Measurements from ENCODE around the gene RPP14.

Gene RPP14

DNA sequence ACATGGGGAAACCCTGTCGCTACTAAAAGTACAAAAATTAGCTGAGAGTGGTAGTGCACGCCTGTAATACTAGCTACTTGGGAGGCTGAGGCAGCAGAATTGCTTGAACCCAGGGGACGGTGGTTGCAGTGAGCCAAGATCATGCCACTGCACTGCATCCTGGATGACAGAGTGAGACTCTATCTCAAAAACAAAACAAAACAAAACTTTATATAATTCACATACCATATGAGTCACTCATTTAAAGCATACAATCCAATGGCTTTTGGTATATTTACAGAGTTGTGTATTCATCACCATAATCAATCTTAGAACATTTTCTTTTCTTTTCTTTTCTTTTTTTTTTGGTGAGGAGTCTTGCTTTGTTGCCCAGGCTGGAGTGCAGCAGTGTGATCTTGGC lies 35.3 kb downstream of the RPP14 start:
- no peak overlapping the region for H2AFZ ChIP-seq (ENCODE audit: low read depth)
- H3K4me1 ChIP-seq (ENCODE audit: low read depth, poor library complexity, severe bottlenecking) = peaks cover 3% of the 10 kb centered on the region
- H3K36me3 ChIP-seq (ENCODE audit: insufficient read depth) = no peaks in the 10 kb centered on the region
- no peaks in the 10 kb centered on the region for H3K27me3 ChIP-seq (ENCODE audit: insufficient read depth, low read depth)
- no peaks in the 10 kb centered on the region for H3K79me2 ChIP-seq (ENCODE audit: insufficient read depth, low read depth)
- TF ChIP-seq, protein P1, sequence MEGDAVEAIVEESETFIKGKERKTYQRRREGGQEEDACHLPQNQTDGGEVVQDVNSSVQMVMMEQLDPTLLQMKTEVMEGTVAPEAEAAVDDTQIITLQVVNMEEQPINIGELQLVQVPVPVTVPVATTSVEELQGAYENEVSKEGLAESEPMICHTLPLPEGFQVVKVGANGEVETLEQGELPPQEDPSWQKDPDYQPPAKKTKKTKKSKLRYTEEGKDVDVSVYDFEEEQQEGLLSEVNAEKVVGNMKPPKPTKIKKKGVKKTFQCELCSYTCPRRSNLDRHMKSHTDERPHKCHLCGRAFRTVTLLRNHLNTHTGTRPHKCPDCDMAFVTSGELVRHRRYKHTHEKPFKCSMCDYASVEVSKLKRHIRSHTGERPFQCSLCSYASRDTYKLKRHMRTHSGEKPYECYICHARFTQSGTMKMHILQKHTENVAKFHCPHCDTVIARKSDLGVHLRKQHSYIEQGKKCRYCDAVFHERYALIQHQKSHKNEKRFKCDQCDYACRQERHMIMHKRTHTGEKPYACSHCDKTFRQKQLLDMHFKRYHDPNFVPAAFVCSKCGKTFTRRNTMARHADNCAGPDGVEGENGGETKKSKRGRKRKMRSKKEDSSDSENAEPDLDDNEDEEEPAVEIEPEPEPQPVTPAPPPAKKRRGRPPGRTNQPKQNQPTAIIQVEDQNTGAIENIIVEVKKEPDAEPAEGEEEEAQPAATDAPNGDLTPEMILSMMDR (conservative IDR thresholded peaks at IDR 0.05; ENCODE audit: low read depth, low read length) = no peak
- H3K4me3 ChIP-seq (IDR thresholded peaks at IDR 0.05; ENCODE audit: insufficient read depth, low read depth, low read length) = no peak overlapping the region
- H4K20me1 ChIP-seq (ENCODE audit: insufficient read depth) = no peaks in the 10 kb centered on the region
- H3K4me2 ChIP-seq = no peak overlapping the region
- H3K27ac ChIP-seq = no peak overlapping the region
- no peak overlapping the region for H3K9ac ChIP-seq

DNA sequence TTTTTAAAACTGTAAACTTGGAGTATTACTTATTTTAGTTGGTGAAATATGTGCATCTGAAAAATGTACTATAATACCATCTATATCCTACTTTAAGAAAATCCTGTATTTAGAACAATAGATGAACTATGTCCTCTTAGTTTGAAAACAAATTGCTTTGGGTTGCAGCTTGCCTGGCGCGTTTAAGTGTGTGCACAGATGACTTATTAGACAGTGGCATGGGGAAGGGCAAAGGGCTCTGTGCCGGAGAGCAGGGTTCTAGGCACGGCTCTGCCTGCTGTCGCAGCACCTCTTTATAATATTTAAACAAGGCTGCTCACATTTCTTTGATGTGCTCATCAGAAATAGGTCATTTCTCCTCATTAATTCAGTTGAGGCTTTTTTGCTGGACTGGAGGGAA lies 36.6 kb downstream of the RPP14 start:
- Histone ChIP-seq H3K27ac (no peak overlapping the region), H2AFZ (ENCODE audit: low read depth) (no peak overlapping the region), H3K27me3 (ENCODE audit: insufficient read depth, low read depth) (no peaks in the 10 kb centered on the region), H4K20me1 (ENCODE audit: insufficient read depth) (no peaks in the 10 kb centered on the region), H3K36me3 (ENCODE audit: insufficient read depth) (no peaks in the 10 kb centered on the region), H3K4me3 (IDR thresholded peaks at IDR 0.05; ENCODE audit: insufficient read depth, low read depth, low read length) (no peak overlapping the region), H3K9ac (no peak overlapping the region), H3K79me2 (ENCODE audit: insufficient read depth, low read depth) (no peaks in the 10 kb centered on the region), H3K4me2 (no peak overlapping the region), H3K4me1 (ENCODE audit: low read depth, poor library complexity, severe bottlenecking) (no peaks in the 10 kb centered on the region)
- TF ChIP-seq, protein P1 (conservative IDR thresholded peaks at IDR 0.05; ENCODE audit: low read depth, low read length) = no peak

DNA sequence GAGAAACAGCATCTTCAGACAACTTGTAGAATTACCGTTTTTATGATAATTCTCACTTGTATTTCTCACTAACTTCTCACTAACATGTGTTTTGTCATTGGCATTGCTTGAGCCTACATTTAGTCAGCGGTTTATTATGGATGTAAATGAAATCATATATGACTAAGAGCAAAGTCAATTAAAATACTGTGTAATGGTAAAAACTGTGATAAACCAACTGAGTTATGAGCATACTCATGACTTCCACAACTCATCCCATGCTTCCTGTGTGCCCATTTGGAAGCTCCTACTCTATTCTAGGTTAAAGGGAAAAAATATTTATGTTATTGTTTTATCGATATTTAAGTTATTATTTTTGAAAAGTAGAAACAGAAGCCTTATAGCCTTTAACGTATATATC lies 39.4 kb downstream of the RPP14 start:
- H3K9ac ChIP-seq = no peak overlapping the region
- no peak overlapping the region for H2AFZ ChIP-seq (ENCODE audit: low read depth)
- no peak overlapping the region for H3K4me2 ChIP-seq
- H4K20me1 ChIP-seq (ENCODE audit: insufficient read depth) = no peaks in the 10 kb centered on the region
- H3K36me3 ChIP-seq (ENCODE audit: insufficient read depth) = no peaks in the 10 kb centered on the region
- H3K4me3 ChIP-seq (IDR thresholded peaks at IDR 0.05; ENCODE audit: insufficient read depth, low read depth, low read length) = no peak overlapping the region
- peaks cover 9% of the 10 kb centered on the region for H3K4me1 ChIP-seq (ENCODE audit: low read depth, poor library complexity, severe bottlenecking)
- H3K79me2 ChIP-seq (ENCODE audit: insufficient read depth, low read depth) = no peaks in the 10 kb centered on the region
- H3K27me3 ChIP-seq (ENCODE audit: insufficient read depth, low read depth) = no peaks in the 10 kb centered on the region
- no peak overlapping the region for H3K27ac ChIP-seq
- TF ChIP-seq, protein P1 (conservative IDR thresholded peaks at IDR 0.05; ENCODE audit: low read depth, low read length) = no peak

DNA sequence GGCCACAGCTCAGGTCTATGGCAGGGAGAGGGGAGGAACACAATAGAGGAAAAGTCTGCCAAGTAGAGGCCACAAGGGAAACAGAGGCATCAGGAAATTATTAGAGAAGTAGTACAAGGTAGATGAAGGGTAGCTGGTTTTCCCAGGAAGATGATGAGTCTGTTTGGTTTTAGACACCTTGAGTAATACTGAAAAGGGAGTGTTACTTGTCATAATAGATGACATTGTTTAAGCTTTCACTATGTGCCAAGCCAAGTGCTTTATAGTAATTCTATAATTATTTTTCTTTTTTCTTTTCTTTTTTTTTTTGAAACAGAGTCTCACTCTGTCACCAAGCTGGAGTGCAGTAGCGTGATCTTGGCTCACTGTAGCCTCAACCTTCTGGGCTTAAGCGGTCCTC lies 40.3 kb downstream of the RPP14 start:
- Histone ChIP-seq H4K20me1 (ENCODE audit: insufficient read depth) (no peaks in the 10 kb centered on the region), H2AFZ (ENCODE audit: low read depth) (no peak overlapping the region), H3K4me1 (ENCODE audit: low read depth, poor library complexity, severe bottlenecking) (peaks cover 16% of the 10 kb centered on the region), H3K27ac (no peak overlapping the region), H3K79me2 (ENCODE audit: insufficient read depth, low read depth) (no peaks in the 10 kb centered on the region), H3K9ac (no peak overlapping the region), H3K4me3 (IDR thresholded peaks at IDR 0.05; ENCODE audit: insufficient read depth, low read depth, low read length) (no peak overlapping the region), H3K27me3 (ENCODE audit: insufficient read depth, low read depth) (no peaks in the 10 kb centered on the region), H3K36me3 (ENCODE audit: insufficient read depth) (no peaks in the 10 kb centered on the region), H3K4me2 (no peak overlapping the region)
- TF ChIP-seq, protein P1 (conservative IDR thresholded peaks at IDR 0.05; ENCODE audit: low read depth, low read length) = no peak

All from KMS-11 (cell line).